ENCODE measurements around the gene SLC4A8.
"Not testable (repeated sequence)": the region's sequence is repeated elsewhere in the genome, so short reads cannot be mapped to it uniquely, and the experiment has no call there.

Gene SLC4A8

GRCh38 chr12:51471111-51471864 lies 46.7 kb downstream of the SLC4A8 start:
- FAIRE-seq (no peak), DNase-seq (ENCODE audit: insufficient read length, low spot score) (no peak)

- FAIRE-seq (no peak), DNase-seq (ENCODE audit: insufficient read length, low spot score) (no peak)
Observed at GRCh38 chr12:51472984-51473383, 48.4 kb downstream of the SLC4A8 start.

GRCh38 chr12:51473947-51474346 lies 49.3 kb downstream of the SLC4A8 start:
- DNase-seq (ENCODE audit: insufficient read length, low spot score) (no peak), FAIRE-seq (no peak)

- FAIRE-seq (no peak), DNase-seq (ENCODE audit: insufficient read length, low spot score) (no peak)
Observed at GRCh38 chr12:51475543-51475942, 50.9 kb downstream of the SLC4A8 start.

GRCh38 chr12:51480978-51481377 lies 56.3 kb downstream of the SLC4A8 start:
- no peak for DNase-seq (ENCODE audit: insufficient read length, low spot score)
- FAIRE-seq = no peak

- DNase-seq (ENCODE audit: insufficient read length, low spot score) (no peak), FAIRE-seq (no peak)
Observed at GRCh38 chr12:51482929-51483697, 58.5 kb downstream of the SLC4A8 start.

- DNase-seq (ENCODE audit: insufficient read length, low spot score) = no peak
- no peak for FAIRE-seq
Observed at GRCh38 chr12:51484119-51484518, 59.5 kb downstream of the SLC4A8 start.

GRCh38 chr12:51488281-51488680 lies 63.6 kb downstream of the SLC4A8 start:
- no peak for DNase-seq (ENCODE audit: insufficient read length, low spot score)
- no peak for FAIRE-seq

GRCh38 chr12:51493281-51493680 lies 68.7 kb downstream of the SLC4A8 start:
- no peak for FAIRE-seq

GRCh38 chr12:51496895-51497294 lies 72.3 kb downstream of the SLC4A8 start:
- FAIRE-seq (no peak), DNase-seq (ENCODE audit: insufficient read length, low spot score) (no peak)

More at GRCh38 chr12:51493281-51493680, 68.7 kb downstream of the SLC4A8 start:
- no peak for DNase-seq (ENCODE audit: insufficient read length, low spot score)

GRCh38 chr12:51504851-51505250 lies 80.2 kb downstream of the SLC4A8 start:
- no peak for DNase-seq (ENCODE audit: insufficient read length, low spot score)
- FAIRE-seq = no peak

- FAIRE-seq (no peak), DNase-seq (ENCODE audit: insufficient read length, low spot score) (no peak)
Observed at GRCh38 chr12:51505360-51506105, 80.9 kb downstream of the SLC4A8 start.

GRCh38 chr12:51507178-51507577 lies 82.5 kb downstream of the SLC4A8 start:
- no peak for DNase-seq (ENCODE audit: insufficient read length, low spot score)
- no peak for FAIRE-seq

GRCh38 chr12:51508285-51508684 lies 83.7 kb downstream of the SLC4A8 start:
- DNase-seq (ENCODE audit: insufficient read length, low spot score) (no peak), FAIRE-seq (no peak)

GRCh38 chr12:51511546-51512260 lies 87.1 kb downstream of the SLC4A8 start:
- DNase-seq (ENCODE audit: insufficient read length, low spot score) (no peak), FAIRE-seq (peak; percentile 52)

GRCh38 chr12:51512438-51512837 lies 87.8 kb downstream of the SLC4A8 start:
- DNase-seq (ENCODE audit: insufficient read length, low spot score) = no peak
- no peak for FAIRE-seq

GRCh38 chr12:51515037-51515436 lies 90.4 kb downstream of the SLC4A8 start:
- not testable (repeated sequence) for FAIRE-seq

GRCh38 chr12:51517316-51517715 lies 92.7 kb downstream of the SLC4A8 start:
- FAIRE-seq (no peak), DNase-seq (ENCODE audit: insufficient read length, low spot score) (no peak)

More at GRCh38 chr12:51515037-51515436, 90.4 kb downstream of the SLC4A8 start:
- not testable (repeated sequence) for DNase-seq (ENCODE audit: insufficient read length, low spot score)

- FAIRE-seq (no peak), DNase-seq (ENCODE audit: insufficient read length, low spot score) (no peak)
Observed at GRCh38 chr12:51517800-51518199, 93.2 kb downstream of the SLC4A8 start.

GRCh38 chr12:51519755-51520154 lies 95.1 kb downstream of the SLC4A8 start:
- no peak for DNase-seq (ENCODE audit: insufficient read length, low spot score)
- no peak for FAIRE-seq

Measured in HTR-8/SVneo (cell line).